Right lobe of liver (tissue), 6 donors: ENCODE results near the gene FBL. TPM values are rescaled to one million over a fixed set of nuclear protein-coding genes. Genes with fewer than 3 reads are reported as not detected.

Source experiments
- ATAC-seq, 4 donors: fragments of 200-7000 bp; cut with Tn5 transposase; one replicate each; pipeline ENCODE4 v1.9.1; 2020; ENCODE audit warnings: mild to moderate bottlenecking in 4 of 4, moderate library complexity in 4 of 4
- DNase-seq, 3 donors: peaks; one replicate each; pipeline ENCODE4 v3.0.0-alpha.2; 2020
- H3K27ac ChIP-seq, 3 donors: fragments of 200-600 bp; one replicate each; pipeline ENCODE4 v1.8.0; 2022
- H3K27me3 ChIP-seq, 2 donors: fragments of 200-600 bp; one replicate each; pipeline ENCODE4 v1.8.0; 2022
- H3K36me3 ChIP-seq, 4 donors: fragments of 200-600 bp; sonication (generic) in 1 of 4; one replicate each; pipeline versions ENCODE4 v1.5.1 to v1.8.0; 2017 to 2022; ENCODE audit warnings: control low read depth in 1 of 4
- H3K4me1 ChIP-seq, 4 donors: fragments of 200-600 bp; sonication (generic) in 1 of 4; one replicate each; pipeline versions ENCODE4 v1.5.1 to v1.8.0; 2017 to 2022; ENCODE audit warnings: control low read depth in 1 of 4
- H3K4me3 ChIP-seq, 3 donors: fragments of 200-600 bp; one replicate each; pipeline ENCODE4 v1.8.0; 2022
- H3K9me3 ChIP-seq, 4 donors: fragments of 200-600 bp; sonication (generic) in 1 of 4; one replicate each; pipeline versions ENCODE4 v1.5.1 to v1.8.0; 2017 to 2022; ENCODE audit warnings: control low read depth in 1 of 4
- CTCF ChIP-seq, 4 donors: fragments of 200-600 bp in 3 of 4; fragments of 450-650 bp in 1 of 4; IDR thresholded peaks; one replicate each; pipeline versions ENCODE4 v1.5.1 to v1.8.0; 2016 to 2022; ENCODE audit warnings: antibody characterized with exemption in 4 of 4, mild to moderate bottlenecking in 2 of 4
- POLR2A ChIP-seq: fragments of 450-650 bp; IDR thresholded peaks from one replicate; pipeline ENCODE4 v1.6.1; 2017; ENCODE audit warnings: antibody characterized with exemption, mild to moderate bottlenecking
- WGBS: methylation state at CpG from one replicate; pipeline ENCODE4 v1.1.6; 2018; ENCODE audit warnings: low coverage, low lambda C conversion rate; ENCODE audit not compliant: insufficient coverage; ENCODE audit errors: missing lambda C conversion rate; 5-methylcytosine and 5-hydroxymethylcytosine counted together
- intact Hi-C, 2 donors: fragments of 100-400 bp; cut with DNase I; formaldehyde crosslinking; loops; one replicate each; pipeline versions ENCODE4 v1.11.2 to v1.14.1; 2022
- total RNA-seq, 6 experiments: library from RNA; depleted of rRNA in 2 of 6; stranded (reverse); fragments of >200 nt in 2 of 6; fragmentation: NEBNext Ultra II Directional in 3 of 6; extraction: Animal tissue kit (Norgen Biotek cat#: 25700) in 3 of 6; gene quantifications; one replicate each; pipeline versions ENCODE4 v1.1.0 to v1.2.4, GENCODE V29; 2016 to 2023
- donor health status: DM: no; HTN: yes; CAD: no.
- donor health status: DM: no; HTN: no; CAD: no.
- donor health status: DM: no; HTN: no; CAD: no.
- donor health status: DM: no; HTN: yes; CAD: no.
- donor health status: DM: no; HTN: yes; CAD: no.

FBL gene
- total RNA-seq, 6 experiments from 2014 or later = 46.1 to 76.2 (median 51.4) TPM

- H3K4me1 ChIP-seq = peaks cover 0 to 20% (median 6%) of the 10 kb centered on the region in 4 donors
- peak overlapping the region; percentile 84 to 95 (median 86) for H3K4me3 ChIP-seq
- intact Hi-C loops = loop anchor here in 1 of 2 donors (10.0 kb wide), 1 partner anchor 50 kb away; no protein-coding TSS in a partner anchor
- 21% methylated on average over 5 of the region's 5 CpGs for WGBS
- DNase-seq (no peak), ATAC-seq (no peak)
- peaks cover 0 to under 1% (median 0%) of the 10 kb centered on the region in 4 donors for H3K36me3 ChIP-seq
- no peaks in the 10 kb centered on the region for H3K9me3 ChIP-seq
- no peak for TF ChIP-seq CTCF (IDR thresholded peaks at IDR 0.05)
- no peak for TF ChIP-seq POLR2A
- H3K27ac ChIP-seq = no peak overlapping the region
- no peaks in the 10 kb centered on the region for H3K27me3 ChIP-seq
Observed at GRCh38 chr19:39845172-39845571, 1.0 kb downstream of the FBL start.

- intact Hi-C loops = loop anchor here in 1 of 2 donors (10.0 kb wide), 1 partner anchor 49 kb away; no protein-coding TSS in a partner anchor
- no peaks in the 10 kb centered on the region for H3K27me3 ChIP-seq
- no peak for ATAC-seq
- H3K4me3 ChIP-seq = no peak overlapping the region
- peaks cover 0 to 8% (median 1%) of the 10 kb centered on the region in 4 donors for H3K36me3 ChIP-seq
- 38% methylated on average over 3 of the region's 4 CpGs for WGBS
- H3K4me1 ChIP-seq = peaks cover 0 to 20% (median 6%) of the 10 kb centered on the region in 4 donors
- H3K27ac ChIP-seq = no peak overlapping the region
- no peak for TF ChIP-seq POLR2A
- peak; percentile 45 to 66 (median 60) for TF ChIP-seq CTCF (IDR thresholded peaks at IDR 0.05)
- DNase-seq = no peak
- H3K9me3 ChIP-seq = no peaks in the 10 kb centered on the region
Observed at GRCh38 chr19:39843919-39844793, 2.0 kb downstream of the FBL start.

GRCh38 chr19:39842693-39843435, 3.3 kb downstream of the FBL start:
- Histone ChIP-seq H3K9me3 (no peaks in the 10 kb centered on the region), H3K27me3 (no peaks in the 10 kb centered on the region), H3K4me3 (no peak overlapping the region), H3K36me3 (peaks cover 0 to 19% (median 7%) of the 10 kb centered on the region in 4 donors), H3K27ac (no peak overlapping the region), H3K4me1 (peaks cover 0 to 20% (median 6%) of the 10 kb centered on the region in 4 donors)
- no peak for DNase-seq
- TF ChIP-seq CTCF (IDR thresholded peaks at IDR 0.05) (peak in 1 of 4 donors; percentile 1), POLR2A (no peak)
- intact Hi-C loops = loop anchor here in 1 of 2 donors (10.0 kb wide), 1 partner anchor 48 kb away; no protein-coding TSS in a partner anchor
- WGBS = 81% methylated on average over 6 of the region's 7 CpGs
- no peak for ATAC-seq

GRCh38 chr19:39841041-39841440, 5.1 kb downstream of the FBL start:
- H3K4me1 ChIP-seq = peaks cover 0 to 20% (median 6%) of the 10 kb centered on the region in 4 donors
- DNase-seq = no peak
- H3K27ac ChIP-seq = no peak overlapping the region
- TF ChIP-seq CTCF (IDR thresholded peaks at IDR 0.05) (no peak), POLR2A (no peak)
- ATAC-seq = no peak
- H3K27me3 ChIP-seq = no peaks in the 10 kb centered on the region
- no peaks in the 10 kb centered on the region for H3K9me3 ChIP-seq
- 100% methylated on average over 1 of the region's 4 CpGs for WGBS
- H3K36me3 ChIP-seq = peaks cover 0 to 37% (median 13%) of the 10 kb centered on the region in 4 donors
- no peak overlapping the region for H3K4me3 ChIP-seq
- intact Hi-C loops = loop anchor here in 1 of 2 donors (10.0 kb wide), 1 partner anchor 46 kb away; no protein-coding TSS in a partner anchor
